DMS53 treated with DMSO at 0.1 percent for 48 hours (cell line): ENCODE results near the gene UBAP2L.
"Not testable (repeated sequence)": the region's sequence is repeated elsewhere in the genome, so short reads cannot be mapped to it uniquely, and the experiment has no call there.

Experiments used
- DNase-seq: peaks from one replicate; lab custom pipeline; 2025; ENCODE audit not compliant: unreplicated experiment; lab: John Stamatoyannopoulos, UW

Gene UBAP2L

DNA sequence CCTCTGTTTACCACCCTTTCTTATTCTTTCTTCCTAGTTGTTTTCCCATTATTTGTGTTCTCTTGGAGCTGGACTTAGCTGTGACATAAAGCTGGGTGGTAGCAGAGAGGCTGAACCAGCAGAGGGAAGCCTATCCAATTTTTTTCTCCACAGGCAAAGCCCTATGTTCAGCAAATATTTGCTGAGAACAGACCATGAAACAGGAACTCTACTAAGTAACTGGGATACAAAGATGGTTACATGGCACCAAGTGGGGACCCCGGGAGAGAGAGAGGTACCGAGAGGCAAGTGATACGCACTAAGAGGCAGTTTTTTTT, 21.2 kb upstream of the UBAP2L start:
- peak; percentile 60 for DNase-seq

DNA sequence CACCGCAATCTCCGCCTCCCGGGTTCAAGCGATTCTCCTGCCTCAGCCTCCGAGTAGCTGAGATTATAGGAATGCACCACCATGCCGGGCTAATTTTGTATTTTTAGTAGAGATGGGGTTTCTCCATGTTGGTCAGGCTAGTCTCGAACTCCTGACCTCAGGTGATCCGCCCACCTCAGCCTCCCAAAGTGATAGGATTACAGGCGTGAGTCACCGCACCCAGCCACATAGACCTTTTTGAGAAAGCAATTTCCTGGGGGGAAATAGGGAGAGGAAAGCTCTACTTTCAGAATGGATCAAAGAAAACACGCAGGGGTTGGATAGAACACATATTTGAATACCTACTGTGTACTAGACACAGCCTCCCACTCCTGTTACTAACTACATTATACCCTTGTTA, 15.0 kb upstream of the UBAP2L start:
- not testable (repeated sequence) for DNase-seq

DNA sequence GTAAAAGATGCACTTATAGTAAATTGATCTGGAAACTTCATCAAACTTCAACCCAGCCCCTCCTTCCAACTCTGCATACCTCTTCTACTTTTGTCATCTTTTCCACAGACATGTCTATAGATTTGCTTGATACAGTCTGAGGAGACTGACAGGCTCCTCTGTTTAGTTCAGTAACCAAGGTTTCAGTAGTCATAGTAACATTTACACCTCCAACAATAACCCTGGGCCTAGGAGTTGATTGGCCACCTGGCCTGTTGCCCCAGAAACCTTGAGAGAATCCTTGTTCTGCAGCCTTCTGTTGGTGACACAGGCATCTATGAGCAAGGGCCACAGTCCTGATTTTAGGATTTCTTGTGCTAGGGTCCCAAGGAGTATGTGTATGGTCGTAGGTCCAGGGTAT, 14.6 kb upstream of the UBAP2L start, which contains the start of gene CFAP141:
CFAP141 (minus strand) TSS at position 138 of the 400 bp plus-strand sequence; CDS start at position 112, 26 bp downstream.
- DNase-seq, result no peak

DNA sequence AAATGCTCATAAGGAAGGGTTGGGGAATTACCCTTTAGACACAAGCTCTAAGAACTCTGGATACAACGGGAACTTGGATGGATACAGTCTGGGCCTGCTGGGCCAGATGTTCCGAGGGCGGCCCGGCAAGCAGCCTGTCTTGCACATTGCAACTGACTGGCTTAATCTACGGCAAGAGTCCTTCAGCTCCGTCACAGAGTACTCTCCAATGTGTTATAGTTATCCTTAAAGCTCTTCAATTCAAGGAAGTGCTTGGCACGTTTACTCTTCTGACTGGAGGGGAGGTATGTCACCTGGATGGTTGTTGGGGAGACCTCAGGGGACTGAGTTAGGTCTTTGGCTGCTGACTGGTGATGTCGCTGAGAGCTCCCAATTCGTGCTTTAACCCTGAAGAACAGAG, 13.5 kb upstream of the UBAP2L start:
- no peak for DNase-seq

DNA sequence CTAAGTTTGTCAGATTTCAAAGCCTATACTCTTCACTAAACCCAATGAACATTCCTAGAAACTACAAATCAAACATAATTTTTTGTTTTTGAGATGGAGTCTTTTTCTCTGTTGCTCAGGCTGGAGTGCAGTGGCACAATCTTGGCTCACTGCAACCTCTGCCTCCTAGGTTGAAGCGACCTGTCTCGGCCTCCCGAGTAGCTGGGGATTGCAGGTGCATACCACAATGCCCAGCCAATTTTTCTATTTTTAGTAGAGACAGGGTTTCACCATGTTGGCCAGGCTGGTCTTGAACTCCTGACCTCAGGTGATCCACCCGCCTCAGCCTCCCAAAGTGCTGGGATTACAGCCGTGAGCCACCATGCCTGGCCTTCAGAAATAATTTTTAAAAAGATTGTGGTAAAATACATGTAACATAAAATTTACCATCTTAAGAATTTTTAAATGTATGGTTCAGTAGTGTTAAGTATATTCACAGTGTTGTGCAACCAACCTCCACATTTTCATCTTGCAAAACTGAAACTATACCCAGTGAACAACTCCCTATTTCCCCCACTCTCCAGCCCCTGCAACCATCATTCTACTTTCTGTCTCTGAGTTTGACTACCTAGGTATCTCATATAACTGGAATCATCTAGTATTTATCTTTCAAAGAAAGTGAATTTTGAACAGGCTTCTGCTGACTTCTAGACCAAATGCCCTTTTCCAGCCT, 11.9 kb upstream of the UBAP2L start:
- DNase-seq, result no peak

DNA sequence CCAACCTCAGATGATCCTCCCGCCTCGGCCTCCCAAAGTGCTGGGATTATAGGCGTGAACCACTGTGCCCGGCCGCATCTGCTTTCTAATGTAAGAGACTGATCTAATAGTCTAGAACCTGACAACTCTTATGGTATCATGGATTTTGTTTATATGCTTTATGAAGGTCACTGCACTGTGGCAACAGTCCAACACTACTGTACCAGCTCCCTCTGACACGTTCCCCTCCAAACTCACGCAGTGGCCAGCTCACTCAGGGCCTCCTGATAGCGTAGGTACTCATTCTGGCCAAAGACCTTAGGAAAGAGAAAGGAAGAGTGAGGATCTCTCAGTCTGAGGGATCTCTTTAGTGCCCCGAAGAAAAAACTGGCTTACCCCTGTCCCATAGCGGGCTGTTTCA, 8.7 kb upstream of the UBAP2L start:
- DNase-seq, result no peak

DNA sequence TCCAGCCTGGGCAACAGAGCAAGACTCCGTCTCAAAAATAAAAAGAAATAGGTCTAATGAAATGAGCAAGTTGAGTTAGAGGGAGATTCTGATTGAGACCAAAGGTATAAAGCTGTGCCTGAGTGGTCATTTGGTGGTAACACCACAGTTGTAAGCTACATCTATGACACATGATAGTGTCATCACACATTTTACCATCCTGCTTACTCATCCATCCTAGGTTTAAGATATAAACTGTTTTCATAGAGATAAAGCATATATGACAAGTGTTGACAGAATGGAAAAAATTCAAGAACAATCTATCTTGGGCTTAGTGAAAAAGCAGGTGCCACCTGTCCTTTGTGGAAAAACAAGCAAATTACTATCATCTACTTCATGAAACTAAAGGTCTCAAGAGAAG, 7.5 kb upstream of the UBAP2L start:
- DNase-seq, result no peak

DNA sequence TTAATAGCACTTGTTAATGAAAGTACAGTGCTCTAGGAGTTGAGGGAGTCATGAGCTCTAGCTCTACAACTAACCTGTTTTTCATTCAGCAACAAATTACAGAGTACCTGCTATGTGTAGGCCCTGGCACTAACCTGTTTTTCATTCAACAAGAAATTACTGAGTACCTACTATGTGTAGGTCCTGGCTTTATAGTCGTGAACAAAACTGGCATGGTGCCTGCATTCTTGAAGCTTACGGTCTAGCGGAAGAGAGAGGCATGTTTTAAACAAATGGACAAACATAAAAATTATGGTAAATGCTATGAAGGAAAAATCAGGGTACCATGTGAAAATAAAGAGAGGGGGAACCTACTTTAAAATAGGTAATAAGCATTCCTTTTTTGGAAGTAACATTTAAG, 2.2 kb upstream of the UBAP2L start:
- DNase-seq, result no peak

DNA sequence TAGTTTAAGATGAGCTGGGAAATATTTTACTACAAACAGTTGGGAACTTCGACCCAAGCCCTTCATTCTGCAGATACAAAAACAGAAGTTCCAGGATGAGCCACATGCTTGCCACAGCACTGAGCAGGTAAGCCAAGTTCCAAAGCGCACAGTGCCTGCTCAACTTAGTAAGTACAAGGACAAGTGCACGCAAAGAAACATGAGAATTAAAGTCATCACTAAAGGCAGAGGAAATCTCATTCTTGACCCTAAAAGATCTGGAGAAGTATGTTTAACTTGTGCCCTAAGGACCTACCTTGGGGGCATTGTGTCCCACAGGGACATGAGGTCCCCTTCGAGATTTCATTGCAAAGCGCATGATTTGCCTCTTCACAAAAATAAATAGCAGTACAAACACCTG, 1.2 kb upstream of the UBAP2L start:
- no peak for DNase-seq

DNA sequence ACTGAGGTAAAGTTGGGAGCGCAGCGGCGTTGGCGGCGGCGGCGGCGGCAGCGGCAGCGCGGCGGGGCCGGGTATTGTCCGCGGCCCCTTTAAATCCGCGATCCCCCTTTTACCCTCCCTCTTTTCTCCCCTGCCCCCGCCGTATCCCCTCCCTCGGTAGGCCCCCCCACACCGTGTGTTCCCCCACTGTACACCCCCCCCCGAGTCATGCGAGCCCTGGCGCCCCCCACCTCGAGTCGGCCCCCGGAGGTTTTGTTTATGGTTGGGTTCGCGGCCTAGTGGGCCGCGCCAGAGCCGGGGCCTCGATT, 169 bp downstream of the UBAP2L start:
- DNase-seq, result no peak

DNA sequence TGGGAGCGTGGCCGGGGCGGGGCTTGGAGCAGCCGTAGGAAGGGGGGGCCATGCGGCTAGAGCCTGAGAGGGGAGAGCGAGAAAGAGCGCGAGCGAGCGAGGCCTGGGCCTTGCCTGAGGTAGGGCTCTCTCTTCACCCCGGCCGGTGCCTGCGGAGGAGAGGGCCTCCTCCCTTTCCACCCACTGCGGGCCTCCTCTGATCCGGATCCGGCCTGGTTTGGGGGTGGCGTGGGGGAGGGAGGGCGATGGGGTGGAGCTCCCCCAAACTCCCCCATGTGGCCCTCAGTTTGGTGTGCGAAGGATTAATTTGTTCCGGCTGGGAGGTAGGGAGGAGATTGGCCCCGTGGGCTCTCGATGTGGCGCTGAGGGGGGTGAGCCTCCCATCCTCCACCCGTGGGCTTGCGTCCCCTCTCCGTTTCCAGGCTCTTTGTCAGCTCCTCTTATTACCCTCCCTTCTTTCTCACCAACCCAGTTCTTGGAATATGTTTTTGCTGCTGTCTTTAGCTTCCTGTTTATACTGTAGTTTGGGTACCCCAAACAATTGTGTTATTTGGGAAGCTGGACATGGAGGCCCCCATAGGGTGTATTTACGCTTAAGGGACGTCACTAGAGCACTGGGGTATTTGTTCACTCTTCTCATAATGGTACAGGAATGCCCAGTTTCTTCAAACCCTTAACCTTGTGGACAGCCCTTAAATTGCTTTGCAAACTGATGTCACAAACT, 685 bp downstream of the UBAP2L start:
- DNase-seq, result no peak

DNA sequence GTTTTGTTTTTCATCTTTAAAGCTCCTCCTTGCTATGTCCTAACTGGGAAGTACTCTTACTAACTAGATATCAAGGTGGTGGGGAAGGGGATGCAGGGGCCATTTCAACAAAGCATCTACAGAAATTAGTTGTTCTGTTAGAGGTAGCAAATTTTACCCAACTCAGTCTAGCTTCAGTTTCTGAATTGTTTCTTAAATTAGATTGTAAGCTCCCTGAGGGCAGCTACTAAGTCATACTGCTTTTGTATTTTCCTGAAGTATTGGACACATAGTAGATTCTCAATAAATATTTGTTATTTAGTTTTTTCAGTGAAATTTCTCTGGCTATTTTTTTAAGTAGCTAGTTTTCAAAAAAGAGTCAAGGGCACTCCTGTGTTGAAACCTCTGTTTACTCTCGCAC, 1.8 kb downstream of the UBAP2L start:
- DNase-seq, result no peak

DNA sequence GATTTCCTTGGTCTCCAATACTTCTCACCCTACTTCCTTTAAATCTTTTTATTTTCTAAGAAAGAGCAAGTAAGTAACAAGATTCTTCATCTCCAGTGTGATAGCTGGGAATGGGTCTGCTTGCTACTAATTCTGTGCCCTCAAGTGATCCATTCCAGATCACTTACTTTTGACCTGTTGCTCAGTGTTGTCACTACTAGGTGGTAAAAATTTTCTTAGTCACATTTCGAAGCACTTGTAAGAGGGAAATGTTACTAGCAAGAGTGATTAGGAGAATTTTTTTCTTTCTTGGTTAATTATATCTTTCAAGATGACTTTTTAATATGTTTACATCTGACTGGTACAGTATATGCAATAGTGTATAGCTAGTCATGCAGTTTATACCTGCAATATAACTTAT, 2.2 kb downstream of the UBAP2L start:
- no peak for DNase-seq

DNA sequence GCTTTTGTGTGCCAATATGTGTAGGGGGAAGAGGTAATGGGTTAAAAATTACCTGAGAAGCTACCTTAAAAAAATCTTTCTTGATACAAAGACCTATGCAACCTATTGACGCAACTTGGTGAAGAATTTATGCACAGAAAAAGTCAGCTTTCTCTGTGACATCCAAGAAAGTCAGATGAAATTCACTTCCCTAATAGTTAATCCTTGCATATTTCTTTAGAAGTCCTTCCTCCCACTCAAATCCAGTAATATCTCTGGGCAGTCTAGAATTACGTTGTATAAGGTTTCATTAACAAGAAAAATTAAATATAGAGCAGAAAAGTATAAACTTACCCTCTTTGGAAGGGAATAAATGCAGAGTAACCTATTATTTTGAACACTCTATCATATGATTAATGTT, 2.9 kb downstream of the UBAP2L start:
- DNase-seq, result no peak

DNA sequence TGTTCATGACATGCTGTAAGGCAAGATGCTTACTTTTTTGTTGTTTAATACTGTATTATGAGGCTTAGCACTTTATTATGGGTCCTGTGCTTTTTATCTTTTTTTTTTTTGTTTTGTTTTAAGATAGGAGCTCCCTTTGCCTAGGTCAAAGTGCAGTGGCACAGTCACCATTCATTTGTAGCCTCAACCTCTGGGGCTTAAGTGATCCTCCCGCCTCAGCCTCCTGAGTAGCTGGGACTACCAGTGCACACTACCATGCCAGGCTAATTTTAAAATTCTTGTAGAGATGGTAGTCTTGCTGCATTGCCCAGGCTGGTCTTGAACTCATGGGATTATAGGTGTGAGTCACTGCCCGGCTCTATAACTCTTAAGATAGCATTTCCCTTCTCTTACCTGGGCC, 4.6 kb downstream of the UBAP2L start:
- DNase-seq, result no peak

DNA sequence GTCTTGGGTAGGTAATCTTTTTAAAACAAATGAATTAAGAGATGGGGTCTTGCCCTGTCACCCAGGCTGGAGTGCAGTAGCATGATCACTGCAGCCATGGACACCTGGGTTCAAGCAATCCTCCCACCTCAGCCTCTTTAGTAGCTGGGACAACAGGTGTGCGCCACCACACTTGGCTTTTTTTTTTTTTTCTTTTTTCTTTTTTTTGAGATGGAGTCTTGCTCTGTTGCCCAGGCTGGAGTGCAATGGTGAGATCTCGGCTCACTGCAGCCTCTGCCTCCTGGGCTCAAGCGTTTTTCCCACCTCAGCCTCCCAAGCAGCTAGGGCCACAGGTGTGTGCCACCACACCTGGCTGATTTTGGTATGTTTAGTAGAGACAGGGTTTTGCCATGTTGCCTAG, 10.4 kb downstream of the UBAP2L start:
- DNase-seq, result not testable (repeated sequence)

DNA sequence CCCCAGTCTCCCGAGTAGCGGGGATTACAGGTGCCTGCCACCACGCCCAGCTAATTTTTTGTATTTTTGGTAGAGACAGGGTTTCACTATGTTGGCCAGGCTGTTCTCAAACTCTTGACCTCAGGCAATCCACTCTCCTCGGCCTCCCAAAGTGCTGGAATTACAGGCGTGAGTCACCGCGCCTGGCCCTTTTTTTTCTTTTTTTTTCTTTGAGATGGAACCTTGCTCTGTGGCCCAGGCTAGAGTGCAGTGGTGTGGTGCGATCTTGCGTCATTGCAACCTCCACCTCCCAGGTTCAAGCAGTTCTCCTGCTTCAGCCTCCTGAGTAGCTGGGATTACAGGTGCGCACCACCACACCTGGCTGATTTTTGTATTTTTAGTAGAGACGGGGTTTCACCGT, 12.4 kb downstream of the UBAP2L start:
- DNase-seq, result not testable (repeated sequence)

DNA sequence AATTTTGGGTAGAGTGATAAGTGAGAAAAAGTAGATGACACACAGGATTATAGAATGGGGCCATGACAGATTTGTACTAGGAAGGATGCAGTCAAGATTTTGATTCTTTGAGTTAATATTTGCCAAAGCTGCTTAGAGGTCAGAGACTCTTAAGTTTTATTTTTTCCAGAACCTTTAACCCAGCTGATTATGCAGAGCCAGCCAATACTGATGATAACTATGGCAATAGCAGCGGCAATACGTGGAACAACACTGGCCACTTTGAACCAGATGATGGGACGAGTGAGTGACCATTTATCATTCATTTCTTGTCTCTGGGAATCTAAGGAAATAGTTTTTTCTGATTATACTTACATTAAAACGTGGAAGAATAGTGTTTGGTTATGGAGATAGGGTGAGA, 16.1 kb downstream of the UBAP2L start:
- DNase-seq, result no peak

DNA sequence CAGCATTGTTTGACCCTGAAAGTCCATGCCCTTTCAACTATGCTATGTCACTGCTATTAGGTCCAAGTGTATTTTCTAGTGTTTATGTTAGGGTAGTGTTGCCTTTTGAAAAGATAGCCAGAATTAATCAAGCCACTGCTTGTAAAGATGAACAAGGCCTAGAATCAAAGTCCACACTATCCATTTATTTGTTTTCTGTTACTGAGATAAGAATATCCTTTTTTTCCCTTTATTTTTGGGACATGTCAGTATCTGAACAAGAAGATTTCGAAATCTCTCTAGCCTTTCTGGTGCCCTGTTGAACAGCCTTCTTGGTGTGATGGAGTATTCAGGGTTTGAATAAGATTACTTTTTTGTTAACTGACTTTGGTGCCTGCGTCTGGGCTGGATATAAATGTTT, 16.7 kb downstream of the UBAP2L start:
- DNase-seq, result no peak

DNA sequence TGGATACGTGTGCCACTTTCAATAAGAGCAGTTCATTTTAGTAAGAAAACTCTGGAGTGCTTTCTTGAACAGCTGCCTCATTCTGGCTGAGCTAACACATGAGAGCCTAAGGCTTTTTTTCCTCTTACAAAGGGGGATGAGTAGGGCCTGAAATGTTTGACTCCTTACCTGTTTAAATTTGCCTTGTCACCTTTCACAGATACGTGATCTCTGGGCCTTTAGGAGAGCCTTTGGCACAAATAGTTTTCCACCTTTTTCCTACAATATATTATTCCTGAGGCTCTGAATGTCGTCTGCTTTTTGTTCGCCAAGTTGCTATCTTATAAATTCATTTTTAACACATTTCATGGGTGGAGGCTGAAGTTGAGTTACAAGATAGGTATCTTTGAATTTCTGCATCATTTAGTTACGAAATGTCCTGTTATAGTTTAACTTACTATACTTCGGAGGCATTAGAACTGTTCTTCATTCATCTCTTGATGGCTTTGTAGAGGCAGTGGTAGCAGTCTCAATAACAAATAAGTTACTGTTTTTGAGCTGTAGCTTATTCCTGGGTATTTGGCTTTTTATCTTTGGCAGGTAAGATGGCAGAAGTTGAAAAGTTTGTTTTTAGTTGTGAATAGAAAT, 17.2 kb downstream of the UBAP2L start:
- DNase-seq, result no peak

DNA sequence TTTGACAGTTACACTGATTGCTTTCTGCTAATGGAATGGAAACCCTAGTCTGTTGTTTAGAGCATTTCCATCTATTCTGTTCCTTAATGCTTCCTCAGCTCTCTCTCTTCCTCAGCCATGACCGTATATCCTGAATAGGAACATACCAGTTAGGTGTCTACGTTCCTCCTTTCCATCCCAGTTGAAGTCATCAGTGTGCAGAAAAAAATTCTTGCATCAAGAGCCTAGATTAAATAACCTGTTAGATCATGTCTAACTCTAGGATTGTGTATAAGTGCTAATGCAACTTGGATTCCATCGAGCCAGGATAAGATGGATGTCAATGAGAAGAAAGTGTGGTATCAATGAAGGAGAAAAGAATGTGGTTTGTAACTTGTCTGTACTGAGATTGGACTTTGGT, 18.7 kb downstream of the UBAP2L start:
- DNase-seq, result no peak

DNA sequence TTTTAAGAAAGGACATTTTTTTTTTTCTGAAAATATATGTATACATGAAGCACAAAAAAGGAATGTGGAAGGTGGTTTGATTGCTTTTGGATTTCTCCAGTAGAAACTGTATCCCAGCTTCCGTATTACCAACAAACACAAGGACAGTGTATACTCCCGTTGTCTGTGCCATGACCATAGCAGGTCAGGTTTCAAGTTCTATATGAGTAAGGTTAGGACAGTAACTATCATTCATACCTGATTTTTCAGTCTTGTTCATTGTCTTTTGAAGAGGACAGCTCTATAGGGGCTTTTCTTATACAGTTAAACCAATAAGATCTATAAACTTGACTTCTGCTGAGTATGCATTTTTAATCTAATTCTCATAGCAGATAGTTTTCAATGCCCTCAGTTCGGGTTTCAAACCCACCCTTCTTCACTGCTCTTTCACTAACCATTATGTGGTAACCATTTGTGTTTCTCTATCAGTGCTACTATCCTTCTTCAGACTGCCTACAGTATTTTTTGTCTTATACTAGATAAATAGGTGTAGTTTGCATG, 19.6 kb downstream of the UBAP2L start:
- DNase-seq, result no peak
